ENCODE measurements around the gene CLIC3.

Gene CLIC3

DNA sequence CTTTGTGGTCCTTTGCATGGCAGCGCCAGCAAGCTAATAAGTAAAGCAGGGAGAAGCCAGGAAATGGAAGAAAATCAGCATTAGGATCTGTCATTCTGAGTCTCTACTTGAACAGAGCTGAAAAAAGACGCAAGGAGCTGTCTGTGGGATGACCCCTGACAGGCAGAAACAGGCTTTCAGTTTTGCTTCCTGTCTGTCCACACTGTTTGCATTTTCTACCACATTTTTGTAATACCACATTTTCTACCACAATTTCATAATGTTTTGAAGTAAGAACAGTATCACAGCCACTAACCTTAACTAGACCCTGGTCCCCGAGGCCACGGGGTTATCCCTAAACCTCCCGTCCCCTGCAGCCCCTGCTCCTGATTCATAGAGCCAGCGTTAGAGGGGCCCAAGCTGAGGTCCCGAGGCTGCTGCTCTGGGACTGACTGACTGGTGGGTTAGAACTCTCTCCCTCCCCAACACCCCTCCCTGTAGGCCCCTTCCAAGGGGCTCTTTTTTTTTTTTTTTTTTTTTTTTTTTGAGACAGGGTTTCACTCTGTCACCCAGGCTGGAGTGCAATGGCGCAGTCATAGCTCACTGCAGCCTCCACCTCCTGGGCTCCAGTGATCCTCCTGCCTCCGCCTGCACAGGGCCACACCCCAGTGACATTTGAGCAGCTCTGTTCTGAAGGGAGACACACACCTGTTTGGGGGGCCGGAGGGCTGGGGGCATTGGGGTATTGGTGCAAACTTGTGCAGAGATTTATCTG, 4.0 kb upstream of the CLIC3 start:
- DNase-seq: peak; percentile 52 to 81 (median 76)

DNA sequence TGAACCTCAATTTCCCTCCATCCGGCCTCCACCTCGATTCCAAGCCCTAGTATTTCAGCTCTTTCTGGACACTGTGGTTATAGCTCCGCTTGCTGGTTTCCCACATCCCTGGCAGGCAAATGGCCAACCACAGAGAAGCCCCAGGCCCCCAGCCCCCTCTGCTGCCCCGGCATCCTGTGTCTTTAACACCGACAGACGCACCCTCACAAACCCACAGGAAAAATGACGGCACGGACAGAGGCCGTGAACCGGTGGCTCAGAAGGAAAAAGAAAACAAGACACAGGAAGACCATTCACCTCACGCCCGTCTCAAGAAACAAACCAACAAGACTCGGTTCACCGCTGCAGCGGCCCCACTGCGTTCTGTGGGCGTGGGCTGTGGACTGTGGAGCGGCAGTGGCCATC, 1.5 kb upstream of the CLIC3 start:
- DNase-seq: no peak

DNA sequence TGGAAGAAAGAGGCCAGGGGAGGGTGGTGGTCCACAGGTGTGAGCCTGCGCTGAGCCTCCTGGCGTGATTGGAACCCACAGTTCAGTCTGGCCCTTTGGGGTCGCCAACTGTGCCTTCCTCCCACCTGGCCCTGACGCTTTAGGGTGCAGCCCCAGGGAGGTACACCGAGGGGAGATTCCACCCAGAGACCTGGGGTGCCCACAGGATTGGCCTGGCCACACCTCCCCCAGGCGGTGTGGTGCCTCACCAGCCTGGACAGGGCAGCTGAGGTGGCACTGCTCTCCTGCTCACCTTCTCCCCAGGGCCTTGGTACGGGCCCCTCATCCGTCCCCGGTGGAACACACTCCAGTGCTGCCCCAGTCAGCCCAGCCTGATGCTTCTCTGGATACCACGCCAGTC, 1.0 kb upstream of the CLIC3 start:
- DNase-seq: no peak

DNA sequence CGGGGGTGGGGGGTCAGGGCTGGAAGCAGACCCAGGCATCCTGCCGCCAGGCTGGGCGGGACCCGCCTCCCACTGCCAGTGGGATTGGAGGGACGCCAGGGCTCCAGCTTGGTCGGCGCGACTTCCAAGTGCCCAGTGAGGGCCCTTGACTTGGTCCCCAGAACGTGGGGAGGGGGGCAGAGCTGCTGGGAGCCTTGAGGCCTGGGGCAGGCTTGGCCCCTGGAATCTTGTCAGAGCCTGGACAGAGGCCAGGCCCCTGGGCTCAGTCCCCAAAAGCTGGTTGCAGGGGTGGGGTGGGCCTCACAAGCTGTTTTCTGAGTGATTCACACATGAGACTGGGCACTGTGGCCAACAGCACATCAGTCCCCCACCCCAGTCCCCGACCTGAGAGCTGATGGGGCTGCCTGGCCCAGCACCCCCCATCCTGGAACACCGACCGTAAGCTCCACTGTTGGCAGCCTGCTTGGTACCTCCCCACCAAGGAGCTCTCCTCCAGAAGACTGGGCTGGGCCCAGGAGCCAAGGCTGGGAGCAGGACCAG, 526 bp downstream of the CLIC3 start:
- DNase-seq: no peak

DNA sequence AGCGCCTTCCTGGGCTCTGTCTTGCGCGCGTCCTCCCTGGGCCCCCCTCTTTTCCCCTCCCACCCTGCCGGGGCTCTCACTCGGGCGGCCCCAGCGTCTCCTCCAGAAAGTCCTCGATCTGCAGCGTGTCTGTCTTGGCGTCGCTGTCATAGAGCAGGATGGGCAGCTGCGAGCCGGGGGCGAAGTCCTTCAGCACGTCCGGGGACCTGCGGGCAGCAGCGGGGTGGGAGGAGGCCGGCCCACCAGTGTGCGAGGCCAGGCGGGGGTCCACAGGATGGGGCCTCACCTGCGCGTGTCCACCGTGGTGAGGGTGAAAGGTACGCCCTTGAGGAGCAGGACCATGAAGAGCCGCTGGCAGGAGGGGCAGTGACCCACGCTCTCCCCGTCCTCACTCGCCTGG, 1.0 kb downstream of the CLIC3 start:
- DNase-seq: no peak

DNA sequence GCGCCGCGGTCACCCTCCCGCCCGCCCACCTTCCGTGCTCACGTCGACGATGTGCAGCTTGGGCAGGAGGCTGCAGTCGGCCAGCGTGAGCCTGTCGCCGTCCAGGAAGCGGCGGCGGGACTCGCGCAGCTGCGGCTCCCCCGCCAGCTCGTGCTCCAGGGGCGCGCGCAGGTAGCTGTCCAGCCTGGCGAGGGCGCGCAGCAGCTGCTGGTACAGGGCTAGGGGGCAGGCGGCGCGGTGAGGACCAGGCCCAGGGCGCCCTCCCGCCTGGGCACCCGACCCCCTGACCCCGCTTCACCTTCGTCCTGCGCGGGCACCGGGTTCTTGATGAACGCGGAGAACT, 1.5 kb downstream of the CLIC3 start:
- no peak for DNase-seq

DNA sequence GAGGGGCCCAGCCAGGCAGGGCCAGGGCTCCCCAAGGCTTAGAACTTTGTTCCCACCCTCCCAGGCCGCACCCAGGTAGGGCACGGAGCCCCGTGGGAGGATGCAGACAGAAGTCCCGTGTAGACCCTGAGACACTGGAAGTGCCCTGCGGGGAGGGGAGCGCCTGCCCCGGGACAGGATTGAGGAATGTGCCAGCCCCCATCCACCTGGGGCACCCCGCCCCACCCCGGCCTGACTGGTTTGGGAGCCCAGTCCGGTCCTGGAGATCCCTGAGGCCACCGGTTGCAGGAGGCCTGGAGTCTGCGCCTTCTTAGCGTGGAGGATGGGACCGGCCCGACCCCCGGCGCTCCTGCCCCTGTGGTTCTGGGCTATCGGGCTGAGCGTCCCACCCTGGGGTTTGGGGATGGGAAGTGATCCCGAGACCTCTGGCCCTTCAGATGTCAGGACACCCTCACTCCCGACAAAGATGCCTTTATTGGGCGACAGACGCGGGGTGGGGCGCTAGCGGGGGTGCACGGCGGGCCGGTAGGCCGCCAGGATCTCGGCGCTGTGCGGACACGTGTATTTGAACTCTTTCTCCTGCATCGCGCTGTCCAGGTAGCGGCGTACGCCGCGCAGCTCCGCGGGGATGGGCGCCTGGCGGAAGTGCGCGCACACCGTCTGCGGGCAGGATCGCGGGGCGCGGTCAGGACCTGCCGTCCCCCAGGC, 2.0 kb downstream of the CLIC3 start:
- no peak for DNase-seq

DNA sequence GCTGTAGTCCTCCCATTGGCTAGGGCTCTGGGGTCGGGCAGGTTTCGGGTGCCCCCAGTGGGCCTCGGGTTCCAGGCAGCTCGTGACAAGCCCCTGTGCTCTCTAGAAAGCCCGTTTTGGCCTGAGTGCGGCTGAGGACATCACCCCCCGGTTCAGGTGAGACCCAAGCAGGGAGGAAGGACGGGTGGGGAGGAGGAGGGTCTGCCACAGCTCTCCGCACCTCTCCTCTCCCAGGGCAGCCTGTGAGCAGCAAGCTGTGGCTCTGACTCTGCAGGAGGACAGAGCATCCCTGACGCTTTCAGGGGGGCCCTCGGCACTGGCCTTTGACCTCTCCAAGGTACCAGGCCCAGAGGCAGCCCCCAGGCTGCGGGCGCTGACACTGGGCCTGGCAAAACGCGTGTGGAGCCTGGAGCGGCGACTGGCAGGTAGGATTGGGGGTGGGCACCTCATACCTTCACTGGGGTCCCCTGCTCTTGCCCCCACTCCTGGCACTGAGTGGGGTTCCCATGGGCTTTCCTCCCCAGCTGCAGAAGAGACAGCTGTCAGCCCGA, 3.5 kb downstream of the CLIC3 start:
- no peak for DNase-seq

DNA sequence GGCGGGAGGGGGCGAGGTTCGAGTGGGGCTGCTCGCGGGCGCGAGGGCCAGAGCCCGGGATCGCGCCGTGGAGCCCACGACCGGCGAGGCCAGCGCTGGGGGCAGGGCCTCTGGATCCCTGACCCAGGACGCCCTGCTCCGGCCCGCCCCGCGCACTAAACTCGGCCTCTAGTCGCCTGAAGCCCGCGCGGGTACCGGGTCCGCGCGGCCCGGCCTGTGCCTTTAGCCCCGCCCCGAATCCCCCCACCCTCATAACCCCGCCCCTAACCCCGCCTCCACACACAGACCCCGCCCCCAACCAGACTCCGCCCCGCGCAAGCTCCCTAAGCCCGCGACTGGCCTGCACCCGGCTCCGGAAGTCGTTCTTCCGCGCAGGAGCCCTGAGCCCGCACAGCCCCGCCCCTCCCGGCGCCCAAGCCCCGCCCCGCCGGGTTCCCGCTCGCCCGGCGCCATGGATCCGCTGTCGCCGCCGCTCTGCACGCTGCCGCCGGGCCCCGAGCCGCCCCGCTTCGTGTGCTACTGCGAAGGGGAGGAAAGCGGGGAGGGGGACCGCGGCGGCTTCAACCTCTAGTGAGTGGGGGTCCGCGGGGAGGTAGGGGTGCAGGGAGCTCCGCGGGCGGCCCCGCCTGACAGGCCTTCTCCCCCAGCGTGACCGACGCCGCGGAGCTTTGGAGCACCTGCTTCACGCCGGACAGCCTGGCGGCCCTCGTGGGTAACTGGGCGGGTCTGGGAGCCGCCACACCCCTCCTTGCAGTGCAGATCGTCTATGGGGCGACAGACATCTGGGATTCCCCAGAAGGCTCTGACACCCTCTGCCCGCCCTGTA, 4.2 kb downstream of the CLIC3 start, which contains the start of gene PAXX:
Gene PAXX (plus strand): TSS at position 430 of the 826 bp plus-strand sequence. CDS start 22 bp downstream, at position 452.
- peak; percentile 94 to 98 (median 96) for DNase-seq

DNA sequence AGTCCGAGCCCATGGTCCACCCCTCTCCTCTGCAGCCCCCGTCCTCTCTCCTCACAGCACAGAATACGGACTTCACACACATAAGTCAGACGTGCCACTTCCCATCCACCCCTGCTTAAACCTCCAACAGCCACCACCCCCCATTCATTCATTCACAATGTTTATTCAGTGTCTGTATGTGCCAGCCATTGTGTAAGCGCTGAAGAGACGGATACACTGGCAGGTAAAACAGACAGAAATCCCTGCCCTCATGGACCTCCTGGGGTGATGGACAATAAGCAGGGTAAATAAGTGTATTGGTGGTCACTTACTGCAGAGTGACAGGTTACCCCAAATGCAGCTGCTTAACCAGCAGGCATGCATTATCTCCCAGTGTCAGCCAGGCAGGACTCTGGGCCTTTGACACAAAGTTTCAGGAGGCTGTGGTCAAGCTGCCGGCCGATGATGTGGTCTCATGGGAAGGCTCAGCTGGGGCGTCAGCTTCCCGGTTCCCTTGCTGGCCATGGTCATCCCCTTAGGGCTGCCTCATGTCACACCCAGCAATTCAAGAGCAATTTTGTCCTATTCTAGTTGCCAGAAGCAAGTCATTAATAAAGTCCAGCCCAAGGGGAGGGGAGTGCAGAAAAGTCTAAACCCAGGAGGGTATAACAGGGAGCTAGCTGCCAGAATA, 6.0 kb downstream of the CLIC3 start:
- DNase-seq: no peak

DNA sequence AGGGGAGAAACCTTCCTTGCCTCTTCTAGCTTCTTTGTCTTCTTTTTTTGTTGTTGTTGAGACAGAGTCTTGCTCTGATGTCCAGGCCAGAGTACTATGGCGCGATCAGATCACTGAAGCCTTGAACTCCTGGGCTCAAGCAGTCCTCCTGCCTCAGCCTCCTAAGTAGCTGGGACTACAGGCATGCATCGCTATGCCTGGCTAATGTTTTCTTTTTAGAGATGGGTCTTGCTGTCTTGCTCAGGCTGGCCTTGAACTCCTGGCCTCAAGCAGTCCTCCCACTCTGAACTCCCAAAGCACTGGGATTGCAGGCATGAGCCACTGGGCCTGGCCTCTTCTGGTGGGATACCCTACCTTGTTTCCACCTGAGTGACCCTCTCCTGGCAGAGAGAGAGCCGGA, 7.5 kb downstream of the CLIC3 start:
- DNase-seq: no peak

DNA sequence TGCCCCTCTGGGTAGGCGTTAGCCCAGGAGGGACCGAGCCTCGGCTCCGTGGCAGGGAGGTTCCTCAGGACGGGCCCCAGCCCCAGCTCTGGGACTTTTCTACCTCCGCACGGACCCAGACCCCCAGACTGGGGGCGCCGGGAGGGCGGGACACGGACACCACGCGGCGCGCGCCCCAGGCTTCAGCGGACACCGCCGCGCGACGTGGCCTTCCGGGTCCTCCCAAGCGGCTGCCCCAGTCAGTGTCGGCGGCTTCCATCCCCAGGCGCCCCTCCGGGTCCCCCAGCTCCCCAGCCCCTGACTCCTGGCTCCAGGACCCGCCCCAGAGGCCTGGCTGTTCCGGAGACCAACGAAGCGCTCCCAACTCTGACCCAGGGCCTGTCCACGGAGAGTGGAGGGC, 10.5 kb downstream of the CLIC3 start:
- no peak for DNase-seq

DNA sequence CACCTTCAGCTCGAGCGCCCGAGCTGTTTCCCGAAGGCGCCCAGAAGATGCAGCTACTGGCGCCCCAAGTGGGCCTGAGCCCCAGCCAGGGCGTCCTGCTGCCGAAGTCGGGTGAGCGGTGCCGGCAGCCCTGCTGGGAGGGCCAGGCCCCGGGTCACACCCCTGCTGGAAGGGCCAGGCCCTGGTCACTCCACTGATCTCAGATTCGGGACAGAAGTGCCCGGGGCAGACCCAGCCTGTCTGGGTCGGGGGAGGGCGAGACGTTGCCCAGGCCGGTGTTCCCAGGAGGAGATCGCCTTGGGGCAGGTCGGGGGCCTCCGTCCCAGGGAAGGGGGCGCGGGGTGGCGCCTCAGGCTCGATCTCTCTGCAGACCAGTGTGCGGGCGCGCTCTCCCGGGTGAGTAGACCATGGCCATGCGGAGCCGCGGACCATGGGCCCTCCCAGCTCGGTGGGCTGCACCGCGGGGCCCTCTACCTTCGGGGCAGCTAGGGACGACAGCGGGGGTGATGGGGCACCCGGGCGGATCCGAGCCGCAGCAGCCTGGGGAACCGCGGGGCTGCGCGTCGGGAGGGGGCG, 11.3 kb downstream of the CLIC3 start:
- peak in 1 of 4 experiments; percentile 34 for DNase-seq

DNA sequence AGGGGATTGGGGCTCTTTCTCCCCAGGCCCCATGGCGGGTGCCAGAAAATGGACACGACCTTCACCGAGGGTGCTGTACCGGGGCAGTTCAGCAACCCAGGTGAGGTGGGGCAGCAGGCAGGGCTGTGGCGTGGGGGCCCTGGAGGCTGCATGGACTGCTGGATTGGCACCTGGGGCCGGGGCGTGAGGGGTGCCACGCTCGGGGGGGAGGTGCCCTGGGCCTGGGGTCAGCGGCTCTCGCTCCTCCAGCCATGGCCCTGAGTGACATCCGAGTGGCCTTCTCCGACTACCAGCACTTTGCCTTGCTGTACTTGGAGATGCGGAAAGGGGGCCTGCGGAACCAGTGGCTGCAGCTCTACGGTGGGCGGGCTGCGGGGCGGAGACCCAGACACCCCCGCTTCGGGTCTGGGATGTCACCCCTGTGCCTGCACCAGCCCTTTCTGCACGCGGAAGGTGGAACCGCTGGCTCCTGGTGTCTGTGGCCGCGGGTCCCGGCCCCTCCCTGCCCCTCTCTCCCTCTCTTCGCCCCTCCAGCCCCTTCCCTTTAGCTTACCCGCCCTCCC, 11.8 kb downstream of the CLIC3 start:
- DNase-seq: no peak

DNA sequence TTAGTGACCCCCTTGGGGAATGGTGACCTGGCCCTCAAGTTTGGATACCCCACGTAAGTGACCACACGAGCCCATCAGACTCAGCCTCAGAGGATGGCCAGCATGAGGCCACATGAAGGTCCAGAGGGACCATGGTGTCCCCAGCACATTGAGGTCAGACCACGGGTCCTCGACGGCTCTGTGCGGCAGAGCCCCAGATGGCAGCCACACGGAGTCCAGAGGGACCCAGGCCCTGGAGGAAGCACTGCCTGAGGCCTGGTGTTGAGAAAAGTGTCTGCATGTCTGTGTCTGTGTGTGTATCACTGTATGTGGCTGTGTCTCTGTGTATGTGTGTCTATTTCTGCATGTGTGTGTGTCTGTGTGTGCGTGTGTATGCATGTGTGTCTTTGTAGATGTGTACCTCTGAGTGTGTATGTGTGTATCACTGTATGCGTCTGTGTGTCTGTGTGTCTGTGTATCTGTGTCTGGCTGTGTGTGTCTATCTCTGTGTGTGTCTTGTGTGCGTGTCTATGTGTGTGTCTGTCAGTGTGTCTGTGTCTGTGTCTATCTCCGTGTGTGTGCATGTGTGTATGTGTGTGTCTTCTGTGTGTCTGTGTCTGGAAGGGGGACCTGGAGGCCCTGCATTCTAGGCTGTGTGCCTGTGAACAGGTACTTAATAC, 12.6 kb downstream of the CLIC3 start:
- DNase-seq: no peak

DNA sequence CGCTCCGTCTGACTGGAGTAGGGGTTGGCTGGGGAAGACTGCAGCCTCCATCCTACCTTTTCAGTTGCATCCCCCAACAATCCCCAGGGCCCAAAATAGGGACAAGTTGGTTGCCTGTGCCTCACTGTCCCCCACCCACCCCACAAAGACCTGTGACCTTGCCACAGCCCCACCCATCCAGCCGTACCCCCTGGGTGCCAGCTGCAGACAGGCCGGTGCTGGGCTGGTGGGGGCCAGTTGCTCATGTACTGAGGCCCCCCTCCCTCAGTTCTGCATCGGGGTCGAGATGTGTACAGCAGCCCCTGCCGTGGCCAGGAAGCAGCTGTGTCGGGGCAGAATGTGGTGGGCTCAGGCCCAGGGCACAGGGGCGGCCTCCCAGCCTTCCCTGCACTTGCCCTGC, 13.2 kb downstream of the CLIC3 start:
- DNase-seq: no peak

DNA sequence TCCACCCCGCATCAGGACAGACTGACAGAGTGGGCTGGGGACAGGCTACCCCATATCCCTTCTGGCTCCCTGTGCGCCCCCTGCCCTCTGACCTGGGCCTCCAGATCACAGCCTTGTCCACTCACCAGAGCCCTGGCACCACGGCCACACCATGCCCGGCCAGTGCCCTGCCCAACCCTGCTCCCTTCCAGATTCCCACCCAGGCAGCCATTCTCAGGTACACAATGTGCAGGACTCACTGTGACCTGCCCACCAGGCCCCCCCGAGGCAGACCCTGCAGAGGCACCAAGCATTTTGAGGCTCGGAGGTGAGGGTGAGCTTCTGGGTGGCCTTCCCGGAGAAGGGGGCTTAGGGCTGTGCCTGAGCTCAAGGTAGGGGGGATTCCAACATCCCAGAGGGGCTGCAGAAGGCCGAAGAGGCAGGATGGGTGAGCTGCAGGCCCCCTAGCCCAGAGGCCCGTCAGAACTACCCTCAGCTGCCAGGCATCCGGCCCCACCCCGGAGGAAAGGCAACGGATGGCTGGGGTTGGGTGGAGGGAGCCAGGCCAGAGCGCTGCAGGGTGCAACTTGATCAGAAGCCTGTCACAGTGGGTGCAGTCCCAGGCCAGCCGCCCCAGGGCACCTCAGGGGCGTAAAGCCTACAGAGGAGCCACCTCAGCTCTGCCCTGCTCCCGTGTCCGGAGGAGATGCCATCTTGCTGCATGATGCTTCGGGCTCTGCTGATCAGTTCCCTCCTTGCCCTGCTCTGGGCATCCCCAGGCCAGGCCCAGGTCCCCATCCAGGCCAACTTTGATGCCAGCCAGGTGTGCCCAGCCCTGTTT, 13.9 kb downstream of the CLIC3 start, which contains the start of gene LCNL1:
Gene LCNL1 (plus strand): TSS at position 762 of the 820 bp plus-strand sequence. CDS start 594 bp downstream, outside the sequence.
- DNase-seq: no peak

DNA sequence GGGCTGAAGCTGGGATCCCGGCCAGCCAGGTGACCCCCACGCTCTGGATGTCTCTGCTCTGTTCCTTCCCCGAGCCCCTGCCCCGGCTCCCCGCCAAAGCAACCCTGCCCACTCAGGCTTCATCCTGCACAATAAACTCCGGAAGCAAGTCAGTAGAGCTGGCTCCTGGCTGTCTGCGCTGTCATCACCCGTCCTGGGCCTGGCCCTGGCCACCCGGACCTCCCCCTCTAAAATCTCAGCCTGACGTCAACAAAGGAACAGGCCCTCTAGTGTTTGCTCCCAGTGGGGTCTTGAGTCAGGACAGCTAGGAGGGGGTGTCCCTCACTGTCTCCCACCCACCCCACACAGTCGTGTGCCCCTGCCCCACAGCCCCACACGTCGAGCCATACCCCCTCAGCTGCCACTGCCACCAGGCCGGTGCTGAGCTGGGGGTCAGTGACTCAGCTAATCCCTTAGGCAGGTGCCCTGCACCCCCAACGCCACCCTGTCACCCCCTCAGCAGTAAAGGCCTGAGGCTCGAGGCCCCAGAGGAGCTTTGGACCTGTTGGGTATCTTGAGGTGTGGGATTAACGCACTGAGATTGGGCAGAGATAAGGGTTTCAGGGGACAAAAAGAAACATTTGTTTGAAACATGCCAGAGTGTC, 14.7 kb downstream of the CLIC3 start:
- no peak for DNase-seq
